ENCODE results near the gene CDH11.

- TF ChIP-seq CTCF (IDR thresholded peaks at IDR 0.05) (no peak), EZH2 (IDR thresholded peaks at IDR 0.05; ENCODE audit: borderline replicate concordance, insufficient read depth, low read depth, low read length, poor library complexity, severe bottlenecking) (no peak)
Observed at GRCh38 chr16:65015599-65015998, 106.3 kb downstream of the CDH11 start.

All from B cell (primary cell).